Natural killer cell (primary cell): ENCODE results near the gene MTHFR. TPM values are rescaled to one million over a fixed set of nuclear protein-coding genes. Genes with fewer than 3 reads are reported as not detected.

Experiments used
- ATAC-seq, 3 donors: fragments of 150-1000 bp in 2 of 3; fragments of 200-7000 bp in 1 of 3; cut with Tn5 transposase; 1 replicate in 1 of 3; 2 replicates in 2 of 3; pipeline ENCODE4 v1.10.0; 2021; ENCODE audit warnings: mild to moderate bottlenecking in 2 of 3, moderate library complexity in 2 of 3
- DNase-seq, 2 donors: peaks; one replicate each; pipeline versions ENCODE4 v3.0.0 to v3.0.0-alpha.2; 2013 to 2021; ENCODE audit warnings: mixed read lengths in 1 of 2
- H3K27ac ChIP-seq: one replicate; pipeline ENCODE4 v1.5.1; 2013; ENCODE audit warnings: mild to moderate bottlenecking, low read length
- H3K27me3 ChIP-seq: one replicate; pipeline ENCODE4 v1.6.1; 2013; ENCODE audit warnings: low read length; ENCODE audit not compliant: control insufficient read depth, insufficient read depth
- H3K36me3 ChIP-seq: one replicate; pipeline ENCODE4 v1.6.1; 2013; ENCODE audit warnings: low read length; ENCODE audit not compliant: control insufficient read depth, insufficient read depth
- H3K4me1 ChIP-seq: one replicate; pipeline ENCODE4 v1.6.1; 2013; ENCODE audit warnings: low read length; ENCODE audit not compliant: control insufficient read depth, insufficient read depth
- H3K4me3 ChIP-seq: one replicate; pipeline ENCODE4 v1.5.1; 2013; ENCODE audit warnings: low read length
- H3K9me3 ChIP-seq: one replicate; pipeline ENCODE4 v1.6.1; 2013; ENCODE audit warnings: low read length; ENCODE audit not compliant: control insufficient read depth, insufficient read depth
- H3K27ac Mint-ChIP-seq, 2 donors: one replicate each; pipeline ENCODE4 v1.8.0; 2022; ENCODE audit warnings: mild to moderate bottlenecking in 2 of 2, mixed read lengths in 2 of 2, moderate library complexity in 1 of 2
- H3K27me3 Mint-ChIP-seq, 2 donors: one replicate each; pipeline ENCODE4 v1.8.0; 2022; ENCODE audit warnings: low read depth in 2 of 2, mixed read lengths in 2 of 2
- H3K36me3 Mint-ChIP-seq: one replicate; pipeline ENCODE4 v1.8.0; 2022; ENCODE audit warnings: mixed read lengths
- H3K4me1 Mint-ChIP-seq, 2 donors: one replicate each; pipeline ENCODE4 v1.8.0; 2022; ENCODE audit warnings: mixed read lengths in 2 of 2
- H3K4me3 Mint-ChIP-seq: one replicate; pipeline ENCODE4 v1.8.0; 2022; ENCODE audit warnings: mild to moderate bottlenecking, moderate library complexity, mixed read lengths
- H3K9me3 Mint-ChIP-seq, 2 donors: one replicate each; pipeline ENCODE4 v1.8.0; 2022; ENCODE audit warnings: mixed read lengths in 2 of 2
- CTCF ChIP-seq: fragments of 200-600 bp; IDR thresholded peaks from one replicate; pipeline ENCODE4 v1.8.0; 2022; ENCODE audit warnings: antibody characterized with exemption
- WGBS: methylation state at CpG from one replicate; pipeline ENCODE4 v1.1.7; 2013; ENCODE audit warnings: missing lambda C conversion rate; ENCODE audit not compliant: insufficient coverage; 5-methylcytosine and 5-hydroxymethylcytosine counted together
- intact Hi-C: fragments of 100-400 bp; cut with micrococcal nuclease; formaldehyde crosslinking; loops from one replicate; pipeline ENCODE4 v1.14.2; 2022
- total RNA-seq, 4 donors: library from RNA; stranded (reverse); fragments of 120-200 nt in 1 of 4; gene quantifications; one replicate each; pipeline versions ENCODE4 v1.2.3 to v1.2.4, GENCODE V29; 2013 to 2022

The MTHFR gene
- total RNA-seq, 3 donors from 2014 or later (not counting 1 experiment from before 2014, with no cell fraction given): 61.8 to 78.4 (median 69.5) TPM

GRCh38 chr1:11767922-11768704 is 37.7 kb downstream of the MTHFR start:
- intact Hi-C loops: no loop called here
- H3K4me1 ChIP-seq: no peaks in the 10 kb centered on the region
- no peaks in the 10 kb centered on the region for H3K9me3 ChIP-seq
- H3K36me3 ChIP-seq: no peaks in the 10 kb centered on the region
- H3K4me3 ChIP-seq: no peak overlapping the region
- WGBS: 79% methylated on average over 15 of the region's 16 CpGs
- TF ChIP-seq CTCF: no peak
- H3K36me3 Mint-ChIP-seq: no peaks in the 10 kb centered on the region
- H3K27me3 Mint-ChIP-seq: no peaks in the 10 kb centered on the region
- H3K9me3 Mint-ChIP-seq: no peaks in the 10 kb centered on the region
- no peak for ATAC-seq
- H3K4me3 Mint-ChIP-seq: no peak overlapping the region
- no peaks in the 10 kb centered on the region for H3K27me3 ChIP-seq
- H3K27ac ChIP-seq: no peak overlapping the region
- no peak for DNase-seq
- H3K27ac Mint-ChIP-seq: no peak overlapping the region
- H3K4me1 Mint-ChIP-seq: no peaks in the 10 kb centered on the region

GRCh38 chr1:11766429-11766776 is 39.4 kb downstream of the MTHFR start:
- 91% methylated on average over 14 of the region's 14 CpGs for WGBS
- no peaks in the 10 kb centered on the region for H3K9me3 ChIP-seq
- H3K4me3 ChIP-seq: no peak overlapping the region
- Mint-ChIP-seq H3K9me3 (no peaks in the 10 kb centered on the region), H3K27ac (no peak overlapping the region), H3K4me1 (peaks cover 0 to 15% of the 10 kb centered on the region in 2 donors), H3K36me3 (no peaks in the 10 kb centered on the region), H3K4me3 (no peak overlapping the region), H3K27me3 (peaks cover 1 to 5% of the 10 kb centered on the region in 2 donors)
- H3K27ac ChIP-seq: no peak overlapping the region
- TF ChIP-seq CTCF: no peak
- no peaks in the 10 kb centered on the region for H3K36me3 ChIP-seq
- peaks cover 6% of the 10 kb centered on the region for H3K4me1 ChIP-seq
- DNase-seq (no peak), ATAC-seq (no peak)
- intact Hi-C loops: no loop called here
- peaks cover 2% of the 10 kb centered on the region for H3K27me3 ChIP-seq

GRCh38 chr1:11765661-11766428 is 39.9 kb downstream of the MTHFR start:
- peaks cover 0 to 15% of the 10 kb centered on the region in 2 donors for H3K4me1 Mint-ChIP-seq

More at GRCh38 chr1:11765661-11766428, 39.9 kb downstream of the MTHFR start:
- DNase-seq: no peak
- Mint-ChIP-seq H3K9me3 (no peaks in the 10 kb centered on the region), H3K36me3 (no peaks in the 10 kb centered on the region), H3K27me3 (peaks cover 7 to 10% of the 10 kb centered on the region in 2 donors), H3K27ac (no peak overlapping the region), H3K4me3 (no peak overlapping the region)
- WGBS: 85% methylated on average over 19 of the region's 19 CpGs
- Histone ChIP-seq H3K9me3 (no peaks in the 10 kb centered on the region), H3K27me3 (peaks cover 2% of the 10 kb centered on the region), H3K4me1 (peaks cover 6% of the 10 kb centered on the region), H3K36me3 (no peaks in the 10 kb centered on the region), H3K4me3 (no peak overlapping the region), H3K27ac (no peak overlapping the region)
- no peak for TF ChIP-seq CTCF
- ATAC-seq: no peak
- intact Hi-C loops: no loop called here
